Memory B cell (primary cell): ENCODE results near the gene RRP1.
A peak's percentile ranks its signal among the peaks of the same experiment; 100 is the strongest.

Source experiments
- ATAC-seq: fragments of 150-1000 bp; cut with Tn5 transposase; 2 replicates; pipeline ENCODE4 v1.10.0; 2021; ENCODE audit warnings: low read depth, mild to moderate bottlenecking, moderate library complexity
- DNase-seq, 2 donors: peaks; one replicate each; pipeline ENCODE4 v3.0.0; 2022; ENCODE audit warnings: low spot score in 2 of 2
- H3K27ac Mint-ChIP-seq: one replicate; pipeline ENCODE4 v1.8.0; 2022; ENCODE audit warnings: mild to moderate bottlenecking, moderate library complexity, mixed read lengths
- H3K27me3 Mint-ChIP-seq: one replicate; pipeline ENCODE4 v1.8.0; 2022; ENCODE audit warnings: mixed read lengths
- H3K36me3 Mint-ChIP-seq: one replicate; pipeline ENCODE4 v1.8.0; 2022; ENCODE audit warnings: mild to moderate bottlenecking, mixed read lengths
- H3K4me1 Mint-ChIP-seq: one replicate; pipeline ENCODE4 v1.8.0; 2022; ENCODE audit warnings: mixed read lengths
- H3K4me3 Mint-ChIP-seq: one replicate; pipeline ENCODE4 v1.8.0; 2022; ENCODE audit warnings: mild to moderate bottlenecking, moderate library complexity, mixed read lengths
- H3K9me3 Mint-ChIP-seq: one replicate; pipeline ENCODE4 v1.8.0; 2022; ENCODE audit warnings: mixed read lengths

Gene RRP1

GRCh38 chr21:43789276-43790009 is at the start of gene RRP1:
Gene RRP1 (plus strand): TSS chr21:43789577. CDS start chr21:43789630, 53 bp downstream.
- ATAC-seq, result peak; percentile 85
- H3K4me3 Mint-ChIP-seq, result peak within 1 kb of the TSS; percentile 95
- peaks cover 6% of the 10 kb centered on the region for H3K36me3 Mint-ChIP-seq

GRCh38 chr21:43739621-43740435 is 49.5 kb upstream of the RRP1 start:
- Mint-ChIP-seq H3K36me3 (peaks cover 6% of the 10 kb centered on the region), H3K4me1 (peaks cover 7% of the 10 kb centered on the region), H3K4me3 (no peak overlapping the region)

More at GRCh38 chr21:43789276-43790009, at the start of gene RRP1:
- Mint-ChIP-seq H3K27ac (peak within 1 kb of the TSS; percentile 75), H3K9me3 (no peaks in the 10 kb centered on the region), H3K27me3 (no peaks in the 10 kb centered on the region), H3K4me1 (peaks cover 7% of the 10 kb centered on the region)
- DNase-seq, result peak; percentile 99 to 100

GRCh38 chr21:43740497-43741156 is 48.8 kb upstream of the RRP1 start:
- Mint-ChIP-seq H3K4me3 (peak overlapping the region; percentile 65), H3K9me3 (no peaks in the 10 kb centered on the region), H3K27ac (peak overlapping the region; percentile 89), H3K27me3 (no peaks in the 10 kb centered on the region), H3K4me1 (peaks cover 6% of the 10 kb centered on the region), H3K36me3 (peaks cover 10% of the 10 kb centered on the region)
- ATAC-seq (peak; percentile 72), DNase-seq (peak; percentile 28 to 32)

More at GRCh38 chr21:43739621-43740435, 49.5 kb upstream of the RRP1 start:
- ATAC-seq, result peak; percentile 20
- peak overlapping the region; percentile 89 for H3K27ac Mint-ChIP-seq
- no peaks in the 10 kb centered on the region for H3K27me3 Mint-ChIP-seq
- H3K9me3 Mint-ChIP-seq, result no peaks in the 10 kb centered on the region
- no peak for DNase-seq

- peaks cover 13% of the 10 kb centered on the region for H3K36me3 Mint-ChIP-seq
- no peaks in the 10 kb centered on the region for H3K27me3 Mint-ChIP-seq
- DNase-seq (no peak), ATAC-seq (no peak)
- no peak overlapping the region for H3K4me3 Mint-ChIP-seq
- H3K4me1 Mint-ChIP-seq, result peaks cover 6% of the 10 kb centered on the region
- no peaks in the 10 kb centered on the region for H3K9me3 Mint-ChIP-seq
- no peak overlapping the region for H3K27ac Mint-ChIP-seq
Measured at GRCh38 chr21:43741423-43742096, 47.8 kb upstream of the RRP1 start.

GRCh38 chr21:43743947-43744346 is 45.4 kb upstream of the RRP1 start:
- Mint-ChIP-seq H3K4me1 (peaks cover 6% of the 10 kb centered on the region), H3K27me3 (no peaks in the 10 kb centered on the region), H3K4me3 (no peak overlapping the region), H3K9me3 (no peaks in the 10 kb centered on the region), H3K36me3 (peaks cover 15% of the 10 kb centered on the region), H3K27ac (no peak overlapping the region)
- DNase-seq (no peak), ATAC-seq (no peak)

- no peaks in the 10 kb centered on the region for H3K9me3 Mint-ChIP-seq
- peaks cover 4% of the 10 kb centered on the region for H3K4me1 Mint-ChIP-seq
- no peak overlapping the region for H3K4me3 Mint-ChIP-seq
- no peak for DNase-seq
- no peak overlapping the region for H3K27ac Mint-ChIP-seq
- ATAC-seq, result no peak
- peaks cover 15% of the 10 kb centered on the region for H3K36me3 Mint-ChIP-seq
- H3K27me3 Mint-ChIP-seq, result no peaks in the 10 kb centered on the region
Measured at GRCh38 chr21:43744725-43745124, 44.7 kb upstream of the RRP1 start.

GRCh38 chr21:43745772-43746517 is 43.4 kb upstream of the RRP1 start:
- DNase-seq, result no peak
- peaks cover 18% of the 10 kb centered on the region for H3K36me3 Mint-ChIP-seq
- peaks cover 3% of the 10 kb centered on the region for H3K4me1 Mint-ChIP-seq
- H3K27ac Mint-ChIP-seq, result peak overlapping the region; percentile 9
- H3K27me3 Mint-ChIP-seq, result no peaks in the 10 kb centered on the region
- ATAC-seq, result no peak
- H3K4me3 Mint-ChIP-seq, result no peak overlapping the region
- no peaks in the 10 kb centered on the region for H3K9me3 Mint-ChIP-seq

GRCh38 chr21:43748622-43749021 is 40.8 kb upstream of the RRP1 start:
- Mint-ChIP-seq H3K27me3 (no peaks in the 10 kb centered on the region), H3K4me1 (peaks cover 3% of the 10 kb centered on the region), H3K27ac (no peak overlapping the region), H3K4me3 (no peak overlapping the region), H3K36me3 (peaks cover 19% of the 10 kb centered on the region), H3K9me3 (no peaks in the 10 kb centered on the region)
- no peak for DNase-seq
- no peak for ATAC-seq

- no peak for ATAC-seq
- H3K27me3 Mint-ChIP-seq, result no peaks in the 10 kb centered on the region
- H3K4me1 Mint-ChIP-seq, result peaks cover 3% of the 10 kb centered on the region
- no peak overlapping the region for H3K27ac Mint-ChIP-seq
- no peak overlapping the region for H3K4me3 Mint-ChIP-seq
- H3K36me3 Mint-ChIP-seq, result peaks cover 24% of the 10 kb centered on the region
- no peaks in the 10 kb centered on the region for H3K9me3 Mint-ChIP-seq
- DNase-seq, result no peak
Measured at GRCh38 chr21:43749651-43750262, 39.6 kb upstream of the RRP1 start.

- H3K4me1 Mint-ChIP-seq, result peaks cover 3% of the 10 kb centered on the region
- H3K4me3 Mint-ChIP-seq, result no peak overlapping the region
- no peak overlapping the region for H3K27ac Mint-ChIP-seq
- H3K36me3 Mint-ChIP-seq, result peaks cover 20% of the 10 kb centered on the region
- DNase-seq, result no peak
- no peak for ATAC-seq
- H3K9me3 Mint-ChIP-seq, result no peaks in the 10 kb centered on the region
- H3K27me3 Mint-ChIP-seq, result no peaks in the 10 kb centered on the region
Measured at GRCh38 chr21:43750339-43751033, 38.9 kb upstream of the RRP1 start.

- peaks cover 3% of the 10 kb centered on the region for H3K4me1 Mint-ChIP-seq
- no peak overlapping the region for H3K27ac Mint-ChIP-seq
- peaks cover 18% of the 10 kb centered on the region for H3K36me3 Mint-ChIP-seq
- ATAC-seq, result no peak
- no peak overlapping the region for H3K4me3 Mint-ChIP-seq
- H3K27me3 Mint-ChIP-seq, result no peaks in the 10 kb centered on the region
- no peak for DNase-seq
- H3K9me3 Mint-ChIP-seq, result no peaks in the 10 kb centered on the region
Measured at GRCh38 chr21:43751955-43752591, 37.3 kb upstream of the RRP1 start.

GRCh38 chr21:43752758-43753438 is 36.5 kb upstream of the RRP1 start:
- DNase-seq (no peak), ATAC-seq (no peak)
- H3K27ac Mint-ChIP-seq, result no peak overlapping the region
- peaks cover 18% of the 10 kb centered on the region for H3K36me3 Mint-ChIP-seq
- no peak overlapping the region for H3K4me3 Mint-ChIP-seq
- no peaks in the 10 kb centered on the region for H3K9me3 Mint-ChIP-seq
- H3K4me1 Mint-ChIP-seq, result peaks cover 3% of the 10 kb centered on the region
- no peaks in the 10 kb centered on the region for H3K27me3 Mint-ChIP-seq
